ENCODE data around the gene CCL13. TPM values are rescaled to one million over a fixed set of nuclear protein-coding genes. Genes with fewer than 3 reads are reported as not detected.

Gene CCL13
- total and polyA plus RNA-seq, 4 donors, result 0.12 to 0.84 TPM; not detected in 2

DNA sequence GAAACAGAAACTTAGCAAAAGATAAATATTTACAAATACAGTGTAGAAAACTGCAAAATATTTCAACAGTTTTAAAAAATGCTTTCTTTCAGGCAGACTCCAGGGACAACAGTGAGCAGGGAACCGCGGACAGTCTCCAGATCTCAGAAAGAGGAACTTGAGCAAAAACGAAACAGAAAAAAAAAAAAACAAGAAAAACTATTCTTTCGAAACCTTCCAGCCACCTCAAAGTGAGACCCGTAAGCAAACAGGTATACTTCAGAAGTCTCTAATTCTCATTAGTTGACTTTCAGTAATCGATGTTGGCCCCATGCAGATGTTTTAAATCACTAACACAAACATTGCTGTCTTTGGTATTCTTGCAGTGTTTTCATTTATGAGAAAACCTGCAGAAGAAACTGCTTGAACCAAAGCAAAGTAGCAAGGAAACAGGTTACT is 22.4 kb downstream of the CCL13 start:
- peaks cover 0 to 3% (median 1%) of the 10 kb centered on the region in 4 donors for H3K4me1 ChIP-seq (ENCODE audit: control insufficient read depth in 4 of 4, insufficient read depth in 4 of 4, low read length in 3 of 4)
- 17% methylated on average over 6 of the region's 6 CpGs for WGBS
- no peak for DNase-seq (ENCODE audit: low spot score)
- H3K4me3 ChIP-seq (ENCODE audit: low read depth in 1 of 3, low read length in 3 of 3), result no peak overlapping the region
- no peaks in the 10 kb centered on the region for H3K9me3 ChIP-seq (ENCODE audit: control insufficient read depth in 4 of 4, low read length in 3 of 4)
- no peak overlapping the region for H3K9ac ChIP-seq (ENCODE audit: low read depth in 1 of 2, low read length in 2 of 2)
- TF ChIP-seq NR2F2 (IDR thresholded peaks at IDR 0.05) (no peak), JUND (IDR thresholded peaks at IDR 0.05) (no peak), REST (IDR thresholded peaks at IDR 0.05) (no peak), TAF1 (conservative IDR thresholded peaks at IDR 0.05) (no peak), RAD21 (IDR thresholded peaks at IDR 0.05) (no peak), YY1 (IDR thresholded peaks at IDR 0.05) (no peak), GABPA (IDR thresholded peaks at IDR 0.05 in 1 of 2, conservative IDR thresholded peaks at IDR 0.05 in 1 of 2) (no peak), HNF4A (conservative IDR thresholded peaks at IDR 0.05) (no peak), FOXA1 (IDR thresholded peaks at IDR 0.05) (no peak), FOXA2 (IDR thresholded peaks at IDR 0.05) (no peak), SP1 (IDR thresholded peaks at IDR 0.05) (no peak), EGR1 (IDR thresholded peaks at IDR 0.05; ENCODE audit: low read depth in 2 of 2) (no peak), RXRA (IDR thresholded peaks at IDR 0.05) (no peak), HNF4G (IDR thresholded peaks at IDR 0.05) (no peak)
- TF ChIP-seq, protein P1, sequence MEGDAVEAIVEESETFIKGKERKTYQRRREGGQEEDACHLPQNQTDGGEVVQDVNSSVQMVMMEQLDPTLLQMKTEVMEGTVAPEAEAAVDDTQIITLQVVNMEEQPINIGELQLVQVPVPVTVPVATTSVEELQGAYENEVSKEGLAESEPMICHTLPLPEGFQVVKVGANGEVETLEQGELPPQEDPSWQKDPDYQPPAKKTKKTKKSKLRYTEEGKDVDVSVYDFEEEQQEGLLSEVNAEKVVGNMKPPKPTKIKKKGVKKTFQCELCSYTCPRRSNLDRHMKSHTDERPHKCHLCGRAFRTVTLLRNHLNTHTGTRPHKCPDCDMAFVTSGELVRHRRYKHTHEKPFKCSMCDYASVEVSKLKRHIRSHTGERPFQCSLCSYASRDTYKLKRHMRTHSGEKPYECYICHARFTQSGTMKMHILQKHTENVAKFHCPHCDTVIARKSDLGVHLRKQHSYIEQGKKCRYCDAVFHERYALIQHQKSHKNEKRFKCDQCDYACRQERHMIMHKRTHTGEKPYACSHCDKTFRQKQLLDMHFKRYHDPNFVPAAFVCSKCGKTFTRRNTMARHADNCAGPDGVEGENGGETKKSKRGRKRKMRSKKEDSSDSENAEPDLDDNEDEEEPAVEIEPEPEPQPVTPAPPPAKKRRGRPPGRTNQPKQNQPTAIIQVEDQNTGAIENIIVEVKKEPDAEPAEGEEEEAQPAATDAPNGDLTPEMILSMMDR (IDR thresholded peaks at IDR 0.05; ENCODE audit: low read depth, low read length, missing input control), result no peak
- TF ChIP-seq, protein P2, sequence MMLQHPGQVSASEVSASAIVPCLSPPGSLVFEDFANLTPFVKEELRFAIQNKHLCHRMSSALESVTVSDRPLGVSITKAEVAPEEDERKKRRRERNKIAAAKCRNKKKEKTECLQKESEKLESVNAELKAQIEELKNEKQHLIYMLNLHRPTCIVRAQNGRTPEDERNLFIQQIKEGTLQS (IDR thresholded peaks at IDR 0.05), result no peak
- TF ChIP-seq, protein P3, sequence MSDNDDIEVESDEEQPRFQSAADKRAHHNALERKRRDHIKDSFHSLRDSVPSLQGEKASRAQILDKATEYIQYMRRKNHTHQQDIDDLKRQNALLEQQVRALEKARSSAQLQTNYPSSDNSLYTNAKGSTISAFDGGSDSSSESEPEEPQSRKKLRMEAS (IDR thresholded peaks at IDR 0.05), result no peak
- TF ChIP-seq, protein P4, sequence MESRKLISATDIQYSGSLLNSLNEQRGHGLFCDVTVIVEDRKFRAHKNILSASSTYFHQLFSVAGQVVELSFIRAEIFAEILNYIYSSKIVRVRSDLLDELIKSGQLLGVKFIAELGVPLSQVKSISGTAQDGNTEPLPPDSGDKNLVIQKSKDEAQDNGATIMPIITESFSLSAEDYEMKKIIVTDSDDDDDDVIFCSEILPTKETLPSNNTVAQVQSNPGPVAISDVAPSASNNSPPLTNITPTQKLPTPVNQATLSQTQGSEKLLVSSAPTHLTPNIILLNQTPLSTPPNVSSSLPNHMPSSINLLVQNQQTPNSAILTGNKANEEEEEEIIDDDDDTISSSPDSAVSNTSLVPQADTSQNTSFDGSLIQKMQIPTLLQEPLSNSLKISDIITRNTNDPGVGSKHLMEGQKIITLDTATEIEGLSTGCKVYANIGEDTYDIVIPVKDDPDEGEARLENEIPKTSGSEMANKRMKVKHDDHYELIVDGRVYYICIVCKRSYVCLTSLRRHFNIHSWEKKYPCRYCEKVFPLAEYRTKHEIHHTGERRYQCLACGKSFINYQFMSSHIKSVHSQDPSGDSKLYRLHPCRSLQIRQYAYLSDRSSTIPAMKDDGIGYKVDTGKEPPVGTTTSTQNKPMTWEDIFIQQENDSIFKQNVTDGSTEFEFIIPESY (IDR thresholded peaks at IDR 0.05), result no peak
- H3K27ac ChIP-seq (ENCODE audit: low read depth in 1 of 2, low read length in 2 of 2), result no peak overlapping the region
- no peaks in the 10 kb centered on the region for H3K36me3 ChIP-seq (ENCODE audit: control insufficient read depth in 4 of 4, insufficient read depth in 3 of 4, low read depth in 1 of 4, low read length in 3 of 4)
- peaks cover 0 to 3% (median 0%) of the 10 kb centered on the region in 4 donors for H3K27me3 ChIP-seq (ENCODE audit: control insufficient read depth in 4 of 4, insufficient read depth in 4 of 4, low read length in 3 of 4)
